ENCODE measurements around the gene GOLGA7B. TPM values are rescaled to one million over a fixed set of nuclear protein-coding genes. Genes with fewer than 3 reads are reported as not detected.

GOLGA7B gene
- total RNA-seq, 6 donors from 2014 or later: 1.0 to 2.6 (median 1.1) TPM

GRCh38 chr10:97901381-97901780, 51.7 kb downstream of the GOLGA7B start:
- DNase-seq (no peak), ATAC-seq (ENCODE audit: low FRiP score in 2 of 2) (no peak)
- peaks cover 0 to 5% (median 4%) of the 10 kb centered on the region in 4 donors for H3K4me1 ChIP-seq
- H3K27ac ChIP-seq: no peak overlapping the region
- TF ChIP-seq EP300 (IDR thresholded peaks at IDR 0.05) (no peak), CTCF (IDR thresholded peaks at IDR 0.05) (no peak), POLR2AphosphoS5 (IDR thresholded peaks at IDR 0.05) (no peak), POLR2A (IDR thresholded peaks at IDR 0.05) (no peak)
- WGBS, 2 donors: 87 to 89% methylated on average over 12 of the region's 12 CpGs
- H3K27me3 ChIP-seq: no peaks in the 10 kb centered on the region
- H3K9me3 ChIP-seq: no peaks in the 10 kb centered on the region
- H3K36me3 ChIP-seq: no peaks in the 10 kb centered on the region
- H3K4me3 ChIP-seq: no peak overlapping the region

- Histone ChIP-seq H3K9me3 (no peaks in the 10 kb centered on the region), H3K27me3 (no peaks in the 10 kb centered on the region), H3K27ac (no peak overlapping the region), H3K4me3 (no peak overlapping the region), H3K4me1 (peaks cover 0 to 5% (median 2%) of the 10 kb centered on the region in 4 donors), H3K36me3 (no peaks in the 10 kb centered on the region)
- WGBS, 2 donors: 59 to 73% methylated on average over 9 of the region's 9 CpGs
- DNase-seq (no peak), ATAC-seq (ENCODE audit: low FRiP score in 2 of 2) (no peak)
- no peak for TF ChIP-seq CTCF (IDR thresholded peaks at IDR 0.05)
Observed at GRCh38 chr10:97903128-97904017, 53.7 kb downstream of the GOLGA7B start.

- TF ChIP-seq EP300 (IDR thresholded peaks at IDR 0.05) (no peak), CTCF (IDR thresholded peaks at IDR 0.05) (no peak)
- peak in 1 of 2 donors; percentile 48 for ATAC-seq (ENCODE audit: low FRiP score in 2 of 2)
- H3K27me3 ChIP-seq: no peaks in the 10 kb centered on the region
Observed at GRCh38 chr10:97904018-97904381, 54.4 kb downstream of the GOLGA7B start.

GRCh38 chr10:97904576-97904975, 54.9 kb downstream of the GOLGA7B start:
- TF ChIP-seq POLR2A (IDR thresholded peaks at IDR 0.05): no peak
- no peak for TF ChIP-seq POLR2AphosphoS5 (IDR thresholded peaks at IDR 0.05)
- no peak for TF ChIP-seq CTCF (IDR thresholded peaks at IDR 0.05)
- no peak for TF ChIP-seq EP300 (IDR thresholded peaks at IDR 0.05)
- Histone ChIP-seq H3K4me1 (peaks cover 0 to 5% (median 4%) of the 10 kb centered on the region in 4 donors), H3K36me3 (no peaks in the 10 kb centered on the region), H3K4me3 (no peak overlapping the region), H3K9me3 (no peaks in the 10 kb centered on the region), H3K27ac (no peak overlapping the region), H3K27me3 (no peaks in the 10 kb centered on the region)
- WGBS, 2 donors: 78 to 100% methylated on average over 3 to 11 of the region's 11 CpGs
- ATAC-seq (ENCODE audit: low FRiP score in 2 of 2) (no peak), DNase-seq (no peak)

More at GRCh38 chr10:97904018-97904381, 54.4 kb downstream of the GOLGA7B start:
- H3K4me1 ChIP-seq: peaks cover 0 to 5% (median 2%) of the 10 kb centered on the region in 4 donors
- no peaks in the 10 kb centered on the region for H3K36me3 ChIP-seq
- no peak overlapping the region for H3K4me3 ChIP-seq
- no peak overlapping the region for H3K27ac ChIP-seq
- DNase-seq: no peak
- WGBS, 2 donors: 44 to 54% methylated on average over 4 to 5 of the region's 5 CpGs
- H3K9me3 ChIP-seq: no peaks in the 10 kb centered on the region

- no peak for DNase-seq
- no peak for ATAC-seq (ENCODE audit: low FRiP score in 2 of 2)
- WGBS, 2 donors: 73 to 84% methylated on average over 8 of the region's 8 CpGs
- Histone ChIP-seq H3K27me3 (no peaks in the 10 kb centered on the region), H3K4me1 (peaks cover 0 to 9% (median 6%) of the 10 kb centered on the region in 4 donors), H3K27ac (no peak overlapping the region), H3K9me3 (no peaks in the 10 kb centered on the region), H3K4me3 (no peak overlapping the region), H3K36me3 (no peaks in the 10 kb centered on the region)
- no peak for TF ChIP-seq POLR2A (IDR thresholded peaks at IDR 0.05)
Observed at GRCh38 chr10:97905276-97905675, 55.6 kb downstream of the GOLGA7B start.

Data from upper lobe of left lung (tissue), 6 donors.